Activated CD4-positive, alpha-beta T cell treated with anti-CD3 and anti-CD28 coated beads, Interleukin-2, amount 50 U/mL, for 24 hours (primary cell): ENCODE measurements around the gene ALDH4A1.

Source experiments
- DNase-seq, 2 donors: peaks; one replicate each; pipeline ENCODE4 v3.0.0-alpha.2; 2020; ENCODE audit warnings: low read depth in 1 of 2, low spot score in 1 of 2

The ALDH4A1 gene

GRCh38 chr1:18939398-18940302 is 37.3 kb upstream of the ALDH4A1 start:
- DNase-seq, result no peak

GRCh38 chr1:18938707-18939070 is 36.3 kb upstream of the ALDH4A1 start:
- no peak for DNase-seq

DNA sequence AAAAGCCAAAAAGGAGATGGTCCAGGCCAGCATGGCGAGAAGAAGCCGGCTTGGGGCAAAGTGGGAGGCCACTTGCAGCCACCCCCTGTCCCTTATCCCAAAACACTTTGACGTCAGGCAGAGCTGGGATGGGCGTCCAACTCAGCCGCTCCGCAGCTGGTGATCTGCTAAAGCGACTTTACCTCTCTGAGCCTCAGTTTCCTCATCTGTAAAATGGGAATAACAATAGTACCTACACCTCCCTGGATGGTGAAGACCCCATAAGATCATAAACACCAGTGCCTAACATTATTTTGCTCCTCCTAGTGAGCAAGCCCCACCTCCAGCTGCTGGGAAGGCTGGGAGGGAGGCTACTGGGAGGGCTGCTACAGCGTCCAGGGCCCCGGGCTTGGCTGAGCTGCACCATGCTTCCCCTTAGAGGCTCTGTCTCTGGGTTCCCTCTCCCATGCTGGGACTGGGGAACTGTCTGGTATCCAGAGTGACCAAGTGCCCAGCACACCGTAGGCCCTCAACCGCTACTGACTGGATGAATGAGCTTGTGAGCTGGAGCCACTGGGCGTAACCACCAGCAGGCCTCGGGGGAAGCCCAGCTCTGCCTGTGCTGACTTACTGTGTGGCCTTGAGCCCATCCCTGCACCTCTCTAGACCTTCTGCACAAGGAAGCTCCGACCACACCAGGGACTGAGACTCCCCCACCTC is 35.8 kb upstream of the ALDH4A1 start:
- DNase-seq, result no peak

DNA sequence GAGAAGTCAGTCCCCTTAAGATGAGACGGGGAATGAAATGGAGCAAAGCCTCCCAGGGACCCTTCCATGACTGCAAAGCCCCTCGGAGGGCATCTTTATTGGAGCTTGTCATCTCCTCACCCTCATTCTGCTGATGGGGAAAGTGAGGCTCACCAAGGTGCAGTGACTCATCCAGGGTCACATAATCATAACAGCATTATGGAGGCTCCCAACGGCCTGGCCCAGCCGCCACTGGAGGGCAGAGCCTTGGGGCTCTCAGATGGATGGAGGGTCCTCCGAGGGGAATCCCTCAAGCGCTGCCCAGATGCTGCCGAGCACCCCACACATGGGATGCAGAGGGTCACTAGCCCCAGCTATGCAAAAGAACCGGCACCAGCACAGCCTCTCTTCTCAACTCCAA is 35.2 kb upstream of the ALDH4A1 start:
- DNase-seq, result no peak

- DNase-seq, result no peak
Observed at GRCh38 chr1:18936814-18937481, 34.6 kb upstream of the ALDH4A1 start.

DNA sequence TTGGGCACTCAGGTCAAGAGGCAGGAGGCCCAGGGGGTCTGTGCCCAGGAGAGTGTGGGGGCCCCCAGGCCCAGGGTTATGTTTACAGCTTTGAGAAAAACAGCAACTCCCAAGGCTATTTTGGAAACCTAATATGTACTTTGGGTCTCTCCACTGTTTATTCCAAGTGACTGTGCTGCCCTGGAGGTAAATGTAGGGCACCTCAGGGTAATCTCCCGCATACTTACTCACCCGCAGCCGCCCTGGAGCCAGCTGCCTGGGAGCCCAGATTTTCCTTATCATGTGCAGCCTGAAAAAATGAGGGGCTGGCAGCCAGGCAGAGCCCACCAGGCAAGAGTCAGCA is 34.1 kb upstream of the ALDH4A1 start:
- DNase-seq, result no peak

- DNase-seq, result no peak
Observed at GRCh38 chr1:18934205-18935000, 32.0 kb upstream of the ALDH4A1 start.

- no peak for DNase-seq
Observed at GRCh38 chr1:18932879-18933278, 30.5 kb upstream of the ALDH4A1 start.

DNA sequence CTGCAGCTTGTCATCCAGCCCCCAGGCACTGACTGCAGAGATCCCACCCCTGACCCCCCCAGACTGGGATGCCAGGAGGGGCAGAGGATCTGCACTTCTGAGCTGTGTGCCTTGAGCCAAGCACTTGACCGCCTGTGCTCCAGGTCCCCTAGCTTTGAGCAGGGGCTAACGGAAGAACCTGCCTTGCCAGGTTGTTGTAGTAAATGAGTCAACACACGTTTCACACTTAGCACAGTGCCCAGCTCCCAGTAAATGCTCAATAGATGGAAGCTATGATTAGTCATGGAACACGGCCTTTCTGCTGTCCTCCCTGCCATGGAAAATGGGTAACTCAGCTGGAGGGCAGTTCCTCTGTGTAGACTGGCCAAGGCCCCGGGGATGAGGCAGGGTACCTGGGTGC is 30.0 kb upstream of the ALDH4A1 start:
- DNase-seq, result no peak

DNA sequence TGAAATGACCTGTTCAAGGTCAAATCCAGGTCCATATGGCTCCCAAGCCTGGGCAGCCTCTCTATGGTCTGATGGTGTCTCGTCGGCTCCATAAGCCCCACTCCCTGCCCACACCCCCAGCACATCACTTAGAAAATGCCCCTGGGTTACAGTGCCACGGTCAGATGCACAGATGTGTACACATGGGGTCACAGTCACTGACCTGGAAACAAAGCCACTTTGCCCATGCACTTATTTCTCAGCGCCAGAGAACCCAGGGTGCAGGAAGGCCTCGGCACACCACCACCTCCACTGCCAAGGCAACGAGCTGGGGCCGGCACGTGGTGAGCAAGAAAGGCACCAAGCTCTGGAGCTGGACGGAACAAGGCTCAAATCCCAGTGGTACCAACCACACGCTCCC is 29.4 kb upstream of the ALDH4A1 start:
- no peak for DNase-seq

DNA sequence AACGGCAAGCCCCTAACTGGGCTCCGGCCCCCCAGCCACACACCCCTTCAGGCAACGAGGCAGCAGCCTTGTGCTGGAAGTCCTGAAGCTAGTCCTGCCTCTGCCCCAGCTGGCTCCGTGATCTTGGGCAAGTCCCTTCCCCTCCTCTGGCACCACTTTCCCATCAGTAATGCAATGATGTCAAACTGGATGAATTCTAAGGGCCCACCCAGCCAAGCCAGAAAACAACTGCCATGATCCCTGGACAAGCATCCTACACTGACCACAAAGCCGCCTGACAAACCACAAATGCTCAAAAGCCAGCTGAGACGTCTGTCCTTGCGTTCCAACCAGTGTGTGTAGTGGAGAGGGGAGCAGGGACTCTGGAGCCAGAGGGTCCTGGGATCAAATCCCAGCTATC is 27.3 kb upstream of the ALDH4A1 start:
- DNase-seq, result no peak

DNA sequence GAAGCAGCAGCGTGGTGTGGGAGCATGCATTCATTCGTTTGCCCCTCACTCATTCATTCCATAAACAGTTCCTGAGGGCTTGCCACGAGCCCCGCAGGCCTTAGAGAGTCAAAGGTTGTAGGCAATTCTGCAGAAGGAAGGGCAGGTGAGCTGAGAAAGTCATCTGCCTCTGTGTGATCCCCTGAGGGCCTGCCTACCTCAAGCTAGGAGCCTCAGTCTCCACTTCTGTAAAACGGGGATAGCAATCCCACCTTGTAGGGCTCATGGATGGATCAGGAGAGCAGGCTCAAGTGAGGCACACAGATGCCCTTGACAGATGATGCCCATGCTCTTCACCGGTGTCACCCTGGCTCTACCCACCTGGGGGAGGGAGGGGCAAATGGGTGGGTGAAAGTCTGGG is 26.6 kb upstream of the ALDH4A1 start:
- no peak for DNase-seq

DNA sequence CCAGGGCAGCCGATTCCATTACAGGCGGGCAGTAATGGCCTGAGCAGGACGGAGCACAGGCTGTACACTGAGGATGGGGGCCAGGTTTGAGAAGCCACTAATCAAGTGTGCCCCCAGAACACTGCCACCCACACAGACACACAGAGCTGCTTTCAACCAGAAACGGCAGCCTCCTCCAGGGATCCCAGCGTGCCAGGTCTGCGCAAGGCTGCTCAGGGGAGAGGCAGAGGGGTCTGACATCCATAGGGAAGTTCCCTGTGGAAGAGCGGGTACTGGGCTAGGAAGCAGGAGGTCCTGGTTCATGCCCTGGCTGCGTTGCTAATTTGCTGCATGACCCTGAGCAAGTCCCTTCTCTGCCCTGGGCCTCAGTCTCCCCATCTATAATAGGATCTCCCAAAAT is 26.1 kb upstream of the ALDH4A1 start:
- no peak for DNase-seq

DNA sequence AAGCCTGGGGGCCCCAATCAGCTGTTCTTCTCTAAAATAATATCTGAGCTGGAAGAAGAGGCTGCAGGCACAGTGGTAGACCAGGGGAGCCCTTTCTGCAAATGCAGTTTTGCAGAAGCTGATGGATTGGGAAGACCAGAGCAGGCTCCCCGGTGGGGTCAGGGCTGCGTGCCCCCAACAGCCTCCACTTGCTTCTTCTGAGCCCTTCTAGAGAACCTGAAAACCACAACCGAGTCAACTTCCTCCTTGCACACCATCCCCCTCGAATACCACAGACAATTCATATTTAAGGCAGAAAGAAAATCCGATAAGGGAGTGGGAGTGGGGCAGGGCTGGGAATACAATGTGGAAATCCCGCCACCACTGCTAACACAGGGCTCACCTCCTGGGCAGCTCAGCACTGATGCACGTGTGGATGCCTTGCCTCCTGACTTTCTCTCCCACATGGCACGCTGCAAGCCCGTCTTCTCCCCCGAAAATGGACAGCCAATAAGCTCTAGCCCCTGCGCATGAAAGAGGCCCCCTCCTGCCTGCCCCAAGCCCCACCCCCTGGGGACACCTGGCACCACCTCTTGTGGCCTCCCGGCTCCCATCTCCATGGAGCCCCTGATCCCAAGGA is 25.4 kb upstream of the ALDH4A1 start:
- DNase-seq, result peak in 1 of 2 donors; percentile 48

DNA sequence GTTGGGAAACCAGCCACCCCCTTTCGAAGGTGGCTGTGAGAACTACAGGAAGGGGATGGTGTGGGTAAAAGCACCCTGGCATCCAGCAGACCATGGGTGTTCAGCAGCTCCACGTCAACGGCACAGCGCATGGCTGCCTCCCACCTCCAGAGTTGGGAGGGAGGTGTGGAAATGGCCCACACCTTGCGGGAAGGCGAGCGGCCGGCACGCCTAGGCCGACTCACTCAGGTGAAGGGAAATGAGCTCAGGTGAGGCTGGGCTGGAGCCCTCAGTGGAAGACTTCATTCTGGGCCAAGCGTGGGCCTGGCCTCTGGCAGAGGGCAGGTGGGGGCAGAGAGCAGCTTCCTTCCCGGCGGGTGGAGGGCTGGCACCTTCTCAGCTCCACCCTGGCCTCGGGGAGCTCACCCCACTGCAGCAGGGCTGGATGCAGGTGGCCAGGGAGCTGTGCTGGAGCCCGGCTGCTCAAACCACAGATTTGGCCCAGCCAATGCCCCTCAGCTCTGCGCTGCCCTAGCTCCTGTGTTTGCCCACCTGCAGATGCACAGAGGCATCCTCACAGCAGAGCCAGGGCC is 24.8 kb upstream of the ALDH4A1 start:
- DNase-seq, result no peak

DNA sequence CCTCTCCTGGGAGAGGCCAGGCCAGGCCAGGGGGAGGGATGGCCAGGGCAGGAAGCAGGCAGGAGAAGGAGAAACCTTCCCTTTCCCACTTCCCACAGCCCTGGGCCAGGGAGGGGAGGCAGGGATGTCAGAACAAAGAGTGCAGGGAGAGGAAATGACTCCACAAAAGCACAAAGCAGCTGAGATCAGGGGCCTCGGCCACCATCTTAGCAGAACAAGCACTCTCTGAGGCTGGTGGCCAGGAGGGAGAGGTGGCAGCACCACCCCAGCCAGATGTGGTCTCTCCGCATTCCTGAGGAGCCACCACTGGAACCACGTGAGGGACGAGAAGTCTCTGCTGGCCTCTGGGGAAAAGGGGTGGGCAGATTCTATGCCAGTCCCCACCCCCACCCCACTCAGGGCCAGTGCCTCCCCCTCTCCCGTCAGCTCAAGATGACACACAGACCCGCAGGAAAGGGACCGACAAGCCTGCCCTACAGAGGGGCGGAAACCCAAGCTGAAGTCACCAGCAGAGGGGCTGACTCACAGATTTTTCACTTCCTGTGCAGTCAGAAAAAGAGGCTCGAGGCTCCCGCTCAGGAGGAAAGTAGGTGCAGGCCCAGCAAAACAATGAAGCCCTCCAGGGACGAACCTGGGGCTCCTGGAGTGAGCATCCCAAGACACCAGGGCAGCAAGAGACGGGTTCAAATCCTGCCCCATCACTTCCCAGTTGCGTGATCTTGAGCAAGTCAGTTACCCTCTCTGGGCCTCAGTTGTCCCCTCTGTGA is 24.1 kb upstream of the ALDH4A1 start:
- peak; percentile 57 to 88 for DNase-seq

- no peak for DNase-seq
Observed at GRCh38 chr1:18925279-18925678, 22.9 kb upstream of the ALDH4A1 start.

DNA sequence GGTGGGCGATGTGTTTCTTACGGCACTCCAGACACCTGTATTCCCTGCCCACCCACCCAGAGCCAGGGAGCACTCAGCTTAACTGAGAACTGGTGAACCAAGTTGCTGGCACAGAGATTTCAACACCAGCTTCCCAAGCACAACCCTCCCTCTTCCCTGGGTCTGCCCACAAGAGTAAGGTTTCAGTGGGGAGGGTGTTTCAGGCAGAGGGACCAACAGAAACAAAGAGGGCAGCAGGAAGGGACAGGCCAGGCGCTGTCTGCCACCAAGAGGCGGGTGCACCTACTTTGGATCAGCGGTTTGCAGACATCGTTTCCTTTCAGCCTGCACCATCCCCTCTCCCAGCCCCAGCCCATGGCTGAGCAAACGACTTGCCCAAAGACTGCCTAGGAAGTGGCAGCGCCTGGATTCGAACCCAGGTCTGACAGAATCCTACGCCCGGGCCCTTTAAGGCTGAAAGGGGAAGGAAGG is 21.9 kb upstream of the ALDH4A1 start:
- no peak for DNase-seq

GRCh38 chr1:18923756-18924211 is 21.4 kb upstream of the ALDH4A1 start:
- DNase-seq, result no peak
